Endothelial cell of umbilical vein (primary cell): ENCODE results near the gene UBE2F. TPM values are rescaled to one million over a fixed set of nuclear protein-coding genes. Genes with fewer than 3 reads are reported as not detected.

Experiments
- BruUV-seq: library from RNA; stranded (reverse); fragments of 400-500 nt; replicated peaks from 2 replicates; lab custom pipeline; 2021; lab: Mats Ljungman, UMichigan
- CTCF ChIA-PET: fragments of 300-600, 350-600 bp; sonication (Branson Sonifier 250); formaldehyde crosslinking; loops from one replicate; lab custom pipeline; 2021; ENCODE audit warnings: antibody characterized with exemption, inconsistent platforms; lab: Charles Lee
- POLR2A ChIA-PET: fragments of 300-600, 350-600 bp; sonication (Branson Sonifier 250); formaldehyde crosslinking; loops from one replicate; lab custom pipeline; 2021; ENCODE audit warnings: antibody characterized with exemption, inconsistent platforms; lab: Charles Lee
- DNase-seq: peaks from one replicate; pipeline ENCODE4 v3.0.0-alpha.2; 2011; ENCODE audit warnings: low read depth, low spot score
- FAIRE-seq: peaks from 2 replicates; lab custom pipeline; 2011; peaks lifted over from hg19 to GRCh38; lab: Jason Lieb, UNC
- H2AFZ ChIP-seq: 2 replicates; pipeline ENCODE4 v1.6.0; 2012; ENCODE audit warnings: low read depth, low read length, control low read depth, inconsistent platforms
- H3K27ac ChIP-seq: 2 replicates; pipeline ENCODE4 v1.5.1; 2011; ENCODE audit warnings: low read depth, mild to moderate bottlenecking, control low read depth, low read length, moderate library complexity; ENCODE audit not compliant: insufficient read depth
- H3K27me3 ChIP-seq, 2 experiments: 2 replicates each; pipeline versions ENCODE4 v1.6.0 to v1.6.1; 2011; ENCODE audit warnings: low read length in 2 of 2, mixed read lengths in 1 of 2; ENCODE audit not compliant: control insufficient read depth in 2 of 2, insufficient read depth in 2 of 2
- H3K36me3 ChIP-seq, 2 experiments: 2 replicates in 1 of 2; 3 replicates in 1 of 2; pipeline ENCODE4 v1.5.1; 2011; ENCODE audit warnings: low read length in 2 of 2, mild to moderate bottlenecking in 1 of 2, moderate library complexity in 1 of 2; ENCODE audit not compliant: control insufficient read depth in 2 of 2, insufficient read depth in 2 of 2; ENCODE audit errors: extremely low read depth in 1 of 2
- H3K4me1 ChIP-seq: 3 replicates; pipeline ENCODE4 v1.5.1; 2011; ENCODE audit warnings: mild to moderate bottlenecking, low read length; ENCODE audit not compliant: control insufficient read depth, insufficient read depth; ENCODE audit errors: extremely low read depth
- H3K4me2 ChIP-seq: 2 replicates; pipeline ENCODE4 v1.6.1; 2011; ENCODE audit warnings: low read length, control low read depth, mixed read lengths; ENCODE audit not compliant: insufficient read depth
- H3K4me3 ChIP-seq, 3 experiments: fragments of 200-600 bp in 1 of 3; sonication (generic), shearing (Covaris generic) in 1 of 3; replicated peaks in 1 of 3; 2 replicates each; pipeline ENCODE4 v1.5.1; 2011 to 2016; ENCODE audit warnings: control low read depth in 3 of 3, low read length in 3 of 3, mild to moderate bottlenecking in 2 of 3, inconsistent platforms in 1 of 3, low read depth in 1 of 3, moderate library complexity in 1 of 3; ENCODE audit not compliant: insufficient read depth in 1 of 3
- H3K79me2 ChIP-seq: 2 replicates; pipeline ENCODE4 v1.6.0; 2012; ENCODE audit warnings: low read length, inconsistent platforms; ENCODE audit not compliant: control insufficient read depth, insufficient read depth
- H3K9ac ChIP-seq: replicated peaks from 2 replicates; pipeline ENCODE3; 2011; ENCODE audit warnings: low read length, control low read depth; ENCODE audit not compliant: insufficient read depth; ENCODE audit errors: extremely low read depth
- H3K9me1 ChIP-seq: replicated peaks from 3 replicates; pipeline ENCODE4 v1.6.0; 2011; ENCODE audit warnings: mild to moderate bottlenecking, low read length; ENCODE audit not compliant: control insufficient read depth, insufficient read depth; ENCODE audit errors: extremely low read depth
- H3K9me3 ChIP-seq: replicated peaks from 2 replicates; pipeline ENCODE4 v1.5.1; 2012; ENCODE audit warnings: low read length, inconsistent platforms; ENCODE audit not compliant: control insufficient read depth, insufficient read depth
- H4K20me1 ChIP-seq: replicated peaks from 2 replicates; pipeline ENCODE3; 2011; ENCODE audit warnings: mild to moderate bottlenecking, low read length; ENCODE audit not compliant: control insufficient read depth, insufficient read depth; ENCODE audit errors: extremely low read depth
- CTCF ChIP-seq, 2 donors: IDR thresholded peaks; 1 replicate in 1 of 2; 2 replicates in 1 of 2; pipeline ENCODE4 v1.5.1; 2011; ENCODE audit warnings: low read length in 2 of 2, mild to moderate bottlenecking in 2 of 2, moderate library complexity in 2 of 2, control low read depth in 1 of 2, inconsistent platforms in 1 of 2, low read depth in 1 of 2; ENCODE audit not compliant: insufficient read depth in 1 of 2; ENCODE audit errors: extremely low read depth in 1 of 2
- EZH2 ChIP-seq: IDR thresholded peaks from 2 replicates; pipeline ENCODE4 v1.6.1; 2012; ENCODE audit warnings: borderline replicate concordance, low read depth, mild to moderate bottlenecking, moderate library complexity, low read length, inconsistent platforms; ENCODE audit not compliant: severe bottlenecking
- FOS ChIP-seq: IDR thresholded peaks from 2 replicates; pipeline ENCODE4 v1.6.1; 2011; ENCODE audit warnings: mild to moderate bottlenecking, low read length, moderate library complexity, borderline replicate concordance; ENCODE audit not compliant: insufficient read depth
- GATA2 ChIP-seq: IDR thresholded peaks from 2 replicates; pipeline ENCODE4 v1.7.0; 2011; ENCODE audit warnings: low read depth, mild to moderate bottlenecking, moderate library complexity, mixed read lengths, low read length; ENCODE audit not compliant: insufficient read length, insufficient read depth
- JUN ChIP-seq: IDR thresholded peaks from 2 replicates; pipeline ENCODE4 v1.6.1; 2011; ENCODE audit warnings: borderline replicate concordance, low read depth; ENCODE audit not compliant: insufficient read length, insufficient read depth
- MYC ChIP-seq: IDR thresholded peaks from one replicate; pipeline ENCODE4 v1.6.1; 2011; ENCODE audit warnings: mild to moderate bottlenecking, low read depth, low read length
- POLR2A ChIP-seq: IDR thresholded peaks from 2 replicates; pipeline ENCODE4 v1.6.1; 2012; ENCODE audit warnings: low read depth, mild to moderate bottlenecking, control low read depth, low read length
- POLR2AphosphoS5 ChIP-seq: IDR thresholded peaks from 2 replicates; pipeline ENCODE4 v1.6.1; 2012; ENCODE audit warnings: low read depth, mild to moderate bottlenecking, control low read depth, low read length, moderate library complexity; ENCODE audit not compliant: insufficient read depth
- dilution Hi-C: fragments of 300-500 bp; cut with MboI; formaldehyde crosslinking; loops from one replicate; pipeline ENCODE4 v1.15.0; 2019; ENCODE audit warnings: low sequenced_read_pairs; ENCODE audit not compliant: extremely low pct_ligation_motif_present
- intact Hi-C: fragments of 100-400 bp; cut with micrococcal nuclease; formaldehyde crosslinking; loops from one replicate; pipeline ENCODE4 v1.10.0; 2022
- polyA plus RNA-seq, 4 experiments: library from polyadenylated mRNA; depleted of rRNA in 3 of 4; stranded (reverse) in 3 of 4; unstranded in 1 of 4; fragments of >200 nt; gene quantifications; 2 replicates each; pipeline versions ENCODE4 v1.2.1 to v1.2.3, GENCODE V29; 2011 to 2012; ENCODE audit warnings: missing spikeins in 1 of 4
- total RNA-seq: library from RNA; stranded (reverse); gene quantifications from 2 replicates; pipeline ENCODE4 v1.2.3, GENCODE V29; 2021
- TF ChIP-seq, protein P1 (sequence below): IDR thresholded peaks from 2 replicates; pipeline ENCODE4 v1.6.1; 2011; ENCODE audit not compliant: insufficient read depth, insufficient read length

The UBE2F gene
- total and polyA plus RNA-seq, 2 donors (not counting 3 experiments of a cell fraction or from before 2014, with no cell fraction given) = 42.3 to 45.6 TPM

- Histone ChIP-seq H3K27ac (no peak overlapping the region), H3K36me3 (peaks cover 0 to 2% of the 10 kb centered on the region in 2 experiments), H3K9me1 (no peaks in the 10 kb centered on the region), H3K9ac (no peak overlapping the region), H3K4me3 (no peak overlapping the region), H2AFZ (no peak overlapping the region), H3K27me3 (no peaks in the 10 kb centered on the region), H3K4me1 (no peaks in the 10 kb centered on the region), H4K20me1 (no peaks in the 10 kb centered on the region), H3K79me2 (no peaks in the 10 kb centered on the region), H3K4me2 (no peak overlapping the region), H3K9me3 (no peaks in the 10 kb centered on the region)
- FAIRE-seq (no peak), DNase-seq (no peak)
- POLR2A ChIA-PET = no interaction called here
- intact Hi-C loops = loop anchor here (1.0 kb wide), 2 partner anchors 92 to 157 kb away; no protein-coding TSS in a partner anchor
- BruUV-seq = no TSS peak
- CTCF ChIA-PET = interaction anchor here (0.5 to 1.6 kb wide), 10 partner anchors 9 to 434 kb away, joined by 3 to 8 read pairs (median 4); no protein-coding TSS in a partner anchor
- TF ChIP-seq CTCF (IDR thresholded peaks at IDR 0.05; ENCODE audit: extremely low read depth in 1 of 2, insufficient read depth in 1 of 2, low read depth in 1 of 2, low read length in 2 of 2) (peak; percentile 20 to 21), POLR2A (no peak), MYC (no peak)
- dilution Hi-C loops = no loop called here
These were observed 48.9 kb downstream of the UBE2F start for GRCh38 chr2:238015705-238016104.

- Histone ChIP-seq H3K9me3 (no peaks in the 10 kb centered on the region), H3K9ac (no peak overlapping the region), H3K4me3 (no peak overlapping the region), H3K27ac (no peak overlapping the region), H3K79me2 (no peaks in the 10 kb centered on the region), H3K4me2 (no peak overlapping the region), H2AFZ (no peak overlapping the region), H3K27me3 (no peaks in the 10 kb centered on the region), H4K20me1 (no peaks in the 10 kb centered on the region), H3K4me1 (no peaks in the 10 kb centered on the region), H3K9me1 (no peaks in the 10 kb centered on the region), H3K36me3 (peaks cover 0 to 2% of the 10 kb centered on the region in 2 experiments)
- POLR2A ChIA-PET = no interaction called here
- no peak for FAIRE-seq
- DNase-seq = no peak
- TF ChIP-seq, protein P1, sequence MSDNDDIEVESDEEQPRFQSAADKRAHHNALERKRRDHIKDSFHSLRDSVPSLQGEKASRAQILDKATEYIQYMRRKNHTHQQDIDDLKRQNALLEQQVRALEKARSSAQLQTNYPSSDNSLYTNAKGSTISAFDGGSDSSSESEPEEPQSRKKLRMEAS = no peak
- TF ChIP-seq MYC (no peak), EZH2 (no peak), POLR2AphosphoS5 (no peak), JUN (no peak), FOS (no peak), GATA2 (no peak), POLR2A (no peak), CTCF (IDR thresholded peaks at IDR 0.05; ENCODE audit: extremely low read depth in 1 of 2, insufficient read depth in 1 of 2, low read depth in 1 of 2, low read length in 2 of 2) (no peak)
- no TSS peak for BruUV-seq
- dilution Hi-C loops (no loop called here), intact Hi-C loops (no loop called here)
- CTCF ChIA-PET = no interaction called here
These were observed 49.7 kb downstream of the UBE2F start for GRCh38 chr2:238016526-238016925.
